GM18499 (cell line): ENCODE data around the gene KRT77.
"Not testable (repeated sequence)": the region's sequence is repeated elsewhere in the genome, so short reads cannot be mapped to it uniquely, and the experiment has no call there.

Experiments
- ATAC-seq: cut with Tn5 transposase; IDR thresholded peaks from one replicate; pipeline ENCODE4 v1.9.1; 2021; ENCODE audit warnings: moderate number of reproducible peaks; ENCODE audit not compliant: insufficient read depth, unreplicated experiment

Gene KRT77

GRCh38 chr12:52703424-52703823, at the start of gene KRT77:
KRT77 (minus strand) TSS chr12:52703524; CDS start chr12:52703434, 90 bp downstream.
- no peak for ATAC-seq

GRCh38 chr12:52752516-52752915, 49.2 kb upstream of the KRT77 start:
- ATAC-seq, result no peak

GRCh38 chr12:52751795-52752194, 48.5 kb upstream of the KRT77 start:
- ATAC-seq, result no peak

- not testable (repeated sequence) for ATAC-seq
These were observed 47.2 kb upstream of the KRT77 start for GRCh38 chr12:52750532-52750931.

GRCh38 chr12:52749827-52750226, 46.5 kb upstream of the KRT77 start:
- no peak for ATAC-seq

- no peak for ATAC-seq
These were observed 45.3 kb upstream of the KRT77 start for GRCh38 chr12:52748578-52748977.

GRCh38 chr12:52745554-52745953, 42.2 kb upstream of the KRT77 start:
- ATAC-seq, result no peak

GRCh38 chr12:52744493-52745156, 41.3 kb upstream of the KRT77 start:
- ATAC-seq, result no peak

GRCh38 chr12:52742822-52743457, 39.6 kb upstream of the KRT77 start:
- ATAC-seq, result no peak

- no peak for ATAC-seq
These were observed 38.9 kb upstream of the KRT77 start for GRCh38 chr12:52742196-52742580.

GRCh38 chr12:52741375-52742195, 38.3 kb upstream of the KRT77 start:
- no peak for ATAC-seq

GRCh38 chr12:52740584-52740983, 37.3 kb upstream of the KRT77 start:
- ATAC-seq, result no peak

- ATAC-seq, result no peak
These were observed 36.6 kb upstream of the KRT77 start for GRCh38 chr12:52739963-52740362.

- ATAC-seq, result no peak
These were observed 32.7 kb upstream of the KRT77 start for GRCh38 chr12:52735816-52736632.

- ATAC-seq, result no peak
These were observed 31.8 kb upstream of the KRT77 start for GRCh38 chr12:52735106-52735505.

- no peak for ATAC-seq
These were observed 27.5 kb upstream of the KRT77 start for GRCh38 chr12:52730793-52731192.

- ATAC-seq, result no peak
These were observed 27.1 kb upstream of the KRT77 start for GRCh38 chr12:52730383-52730782.

GRCh38 chr12:52729147-52729546, 25.8 kb upstream of the KRT77 start:
- ATAC-seq, result no peak

- no peak for ATAC-seq
These were observed 25.1 kb upstream of the KRT77 start for GRCh38 chr12:52728374-52728773.

GRCh38 chr12:52727037-52727436, 23.7 kb upstream of the KRT77 start:
- ATAC-seq, result no peak
